K562 (cell line): ENCODE measurements around the gene SIGLEC14. TPM values are rescaled to one million over a fixed set of nuclear protein-coding genes. Genes with fewer than 3 reads are reported as not detected.

Source experiments
- microRNA counts: library from miRNA; unstranded; fragments of <30 nt; microRNA quantifications from one replicate; lab custom pipeline; 2016
- microRNA-seq: library from miRNA; unstranded; fragments of <30 nt; microRNA quantifications from one replicate; pipeline ENCODE4, GENCODE V29; 2018; ENCODE audit warnings: borderline microRNAs expressed
- polyA plus RNA-seq, 8 experiments: library from polyadenylated mRNA; depleted of rRNA in 4 of 8; stranded (reverse) in 5 of 8; unstranded in 3 of 8; fragments of >200 nt; fragmentation: Nextera tagmentation in 2 of 8; fragmentation: Illumina TruSeq in 1 of 8; extraction: Ambion mirVana in 2 of 8; extraction: Trizol in 1 of 8; gene quantifications; 2 replicates each; pipeline versions ENCODE4 v1.2.1 to v1.2.3, GENCODE V29; 2011 to 2014; ENCODE audit warnings: inconsistent platforms in 1 of 8, missing spikeins in 1 of 8
- small RNA-seq: library from RNA; depleted of rRNA; stranded (forward); fragments of <200 nt; gene quantifications from one replicate; pipeline ENCODE3, GENCODE V24; 2014
- total RNA-seq, 7 experiments: library from RNA; depleted of rRNA in 6 of 7; stranded (reverse); fragments of >200 nt in 6 of 7; fragmentation: Illumina TruSeq in 2 of 7; extraction: Trizol in 2 of 7; gene quantifications; 2 replicates each; pipeline versions ENCODE4 v1.2.1 to v1.2.3, GENCODE V29; 2011 to 2021; ENCODE audit warnings: low replicate concordance in 1 of 7

Gene SIGLEC14
- total and polyA plus RNA-seq, 9 of the 15 experiments (the other 6 are each of a cell fraction or from before 2014, with no cell fraction given) = not detected

MicroRNAs encoded within 50 kb of the gene (microRNA counts, 767-probe panel; counts per million panel counts)
- 4,849 counts per million, percentile 87 among the panel's probes with 10 or more counts for microRNA hsa-let-7e-5p (lab: Ali Mortazavi, UCI)
- microRNA hsa-miR-125a-3p (lab: Ali Mortazavi, UCI) = 1,139 counts per million, percentile 25 among the panel's probes with 10 or more counts
- microRNA hsa-miR-125a-5p (lab: Ali Mortazavi, UCI) = 6,283 counts per million, percentile 95 among the panel's probes with 10 or more counts
- microRNA hsa-miR-99b-5p (lab: Ali Mortazavi, UCI) = 5,029 counts per million, percentile 90 among the panel's probes with 10 or more counts

Small RNA genes lying within 50 kb of the gene (microRNA-seq; reads per million reads assigned to microRNA genes)
- gene MIR125A (564 reads per million, percentile 89 among the genes with 10 or more reads in this experiment), gene MIR99B (3,740 reads per million, percentile 97 among the genes with 10 or more reads in this experiment), gene MIRLET7E (187 reads per million, percentile 84 among the genes with 10 or more reads in this experiment)

Small RNA genes lying within 50 kb of the gene (small RNA-seq; reads per million reads assigned to genes)
- gene AC018755.2 (not detected), gene MIR125A (not detected), gene MIR99B (0.11 reads per million), gene MIRLET7E (not detected)

Other genes starting within 250 kb of the SIGLEC14 start
Only the 7 nearest of the 13 such genes appear.
- 1.00 and 1.0 TPM in 2 replicates for gene SIGLEC6, start 115.2 kb downstream of the SIGLEC14 start, total RNA-seq (2014; rRNA removed)
- 0.73 TPM in 2 replicates for gene SIGLEC6, start 115.2 kb downstream of the SIGLEC14 start, total RNA-seq (2014; rRNA removed; fragmentation: Illumina TruSeq; extraction: Trizol)
- 17.5 and 21.9 TPM in 2 replicates for gene SIGLEC6, start 115.2 kb downstream of the SIGLEC14 start, total RNA-seq (2015; rRNA removed; fragmentation: Illumina TruSeq; extraction: Trizol)
- gene SIGLEC6, start 115.2 kb downstream of the SIGLEC14 start, total RNA-seq (2021) = 0.58 and 0.71 TPM in 2 replicates
- 0.57 and 1.8 TPM in 2 replicates for gene SIGLEC6, start 115.2 kb downstream of the SIGLEC14 start, polyA plus RNA-seq (2011; rRNA removed)
- gene SIGLEC6, start 115.2 kb downstream of the SIGLEC14 start, polyA plus RNA-seq (2014; fragmentation: Illumina TruSeq; extraction: Trizol) = 0.59 and 0.65 TPM in 2 replicates
- gene SIGLEC6, start 115.2 kb downstream of the SIGLEC14 start, polyA plus RNA-seq (2014; fragmentation: Nextera tagmentation; extraction: Ambion mirVana) = under 1 TPM; 0.03 to 0.13 TPM
- 0.77 and 0.81 TPM in 2 replicates for gene SIGLEC6, start 115.2 kb downstream of the SIGLEC14 start, polyA plus RNA-seq (2014; rRNA removed)
- gene ZNF175, start 75.5 kb downstream of the SIGLEC14 start, total RNA-seq (2014; rRNA removed) = 5.8 and 6.6 TPM in 2 replicates
- 19.0 and 22.1 TPM in 2 replicates for gene ZNF175, start 75.5 kb downstream of the SIGLEC14 start, total RNA-seq (2014; rRNA removed; fragmentation: Illumina TruSeq; extraction: Trizol)
- gene ZNF175, start 75.5 kb downstream of the SIGLEC14 start, total RNA-seq (2015; rRNA removed; fragmentation: Illumina TruSeq; extraction: Trizol) = 13.9 and 14.0 TPM in 2 replicates
- gene ZNF175, start 75.5 kb downstream of the SIGLEC14 start, total RNA-seq (2021) = 19.5 and 23.7 TPM in 2 replicates
- gene ZNF175, start 75.5 kb downstream of the SIGLEC14 start, polyA plus RNA-seq (2011; rRNA removed) = 37.1 and 37.9 TPM in 2 replicates
- gene ZNF175, start 75.5 kb downstream of the SIGLEC14 start, polyA plus RNA-seq (2014; fragmentation: Illumina TruSeq; extraction: Trizol) = 17.5 and 21.4 TPM in 2 replicates
- gene ZNF175, start 75.5 kb downstream of the SIGLEC14 start, polyA plus RNA-seq (2014; fragmentation: Nextera tagmentation; extraction: Ambion mirVana) = 1 to 10 TPM; 3.7 to 4.4 TPM
- 11.1 and 12.8 TPM in 2 replicates for gene ZNF175, start 75.5 kb downstream of the SIGLEC14 start, polyA plus RNA-seq (2014; rRNA removed)
- not detected in 2 replicates for gene SIGLEC5, start 16.4 kb downstream of the SIGLEC14 start, total RNA-seq (2014; rRNA removed)
- gene SIGLEC5, start 16.4 kb downstream of the SIGLEC14 start, total RNA-seq (2014; rRNA removed; fragmentation: Illumina TruSeq; extraction: Trizol) = not detected in 2 replicates
- 0.14 TPM in 1 of 2 replicates, not detected in the other for gene SIGLEC5, start 16.4 kb downstream of the SIGLEC14 start, total RNA-seq (2015; rRNA removed; fragmentation: Illumina TruSeq; extraction: Trizol)
- not detected in 2 replicates for gene SIGLEC5, start 16.4 kb downstream of the SIGLEC14 start, total RNA-seq (2021)
- gene SIGLEC5, start 16.4 kb downstream of the SIGLEC14 start, polyA plus RNA-seq (2011; rRNA removed) = not detected in 2 replicates
- gene SIGLEC5, start 16.4 kb downstream of the SIGLEC14 start, polyA plus RNA-seq (2014; fragmentation: Illumina TruSeq; extraction: Trizol) = not detected in 2 replicates
- gene SIGLEC5, start 16.4 kb downstream of the SIGLEC14 start, polyA plus RNA-seq (2014; fragmentation: Nextera tagmentation; extraction: Ambion mirVana) = not detected
- gene SIGLEC5, start 16.4 kb downstream of the SIGLEC14 start, polyA plus RNA-seq (2014; rRNA removed) = not detected in 2 replicates
- 11.4 and 15.6 TPM in 2 replicates for gene SPACA6, start 46.5 kb upstream of the SIGLEC14 start, total RNA-seq (2014; rRNA removed)
- gene SPACA6, start 46.5 kb upstream of the SIGLEC14 start, total RNA-seq (2014; rRNA removed; fragmentation: Illumina TruSeq; extraction: Trizol) = 3.0 and 3.4 TPM in 2 replicates
- gene SPACA6, start 46.5 kb upstream of the SIGLEC14 start, total RNA-seq (2015; rRNA removed; fragmentation: Illumina TruSeq; extraction: Trizol) = 5.8 TPM in 2 replicates
- gene SPACA6, start 46.5 kb upstream of the SIGLEC14 start, total RNA-seq (2021) = 14.2 and 16.2 TPM in 2 replicates
- gene SPACA6, start 46.5 kb upstream of the SIGLEC14 start, polyA plus RNA-seq (2011; rRNA removed) = 7.3 and 10.9 TPM in 2 replicates
- 5.9 and 6.2 TPM in 2 replicates for gene SPACA6, start 46.5 kb upstream of the SIGLEC14 start, polyA plus RNA-seq (2014; fragmentation: Illumina TruSeq; extraction: Trizol)
- 1 to 10 TPM; 1.3 to 1.4 TPM for gene SPACA6, start 46.5 kb upstream of the SIGLEC14 start, polyA plus RNA-seq (2014; fragmentation: Nextera tagmentation; extraction: Ambion mirVana)
- gene SPACA6, start 46.5 kb upstream of the SIGLEC14 start, polyA plus RNA-seq (2014; rRNA removed) = 17.3 and 27.0 TPM in 2 replicates
- not detected in 2 replicates for gene HAS1, start 77.2 kb upstream of the SIGLEC14 start, total RNA-seq (2014; rRNA removed)
- not detected in 2 replicates for gene HAS1, start 77.2 kb upstream of the SIGLEC14 start, total RNA-seq (2014; rRNA removed; fragmentation: Illumina TruSeq; extraction: Trizol)
- gene HAS1, start 77.2 kb upstream of the SIGLEC14 start, total RNA-seq (2015; rRNA removed; fragmentation: Illumina TruSeq; extraction: Trizol) = 0.08 TPM in 1 of 2 replicates, not detected in the other
- gene HAS1, start 77.2 kb upstream of the SIGLEC14 start, total RNA-seq (2021) = 0.09 and 0.18 TPM in 2 replicates
- 0.22 and 0.27 TPM in 2 replicates for gene HAS1, start 77.2 kb upstream of the SIGLEC14 start, polyA plus RNA-seq (2011; rRNA removed)
- gene HAS1, start 77.2 kb upstream of the SIGLEC14 start, polyA plus RNA-seq (2014; fragmentation: Illumina TruSeq; extraction: Trizol) = not detected in 2 replicates
- gene HAS1, start 77.2 kb upstream of the SIGLEC14 start, polyA plus RNA-seq (2014; fragmentation: Nextera tagmentation; extraction: Ambion mirVana) = not detected
- 0.05 TPM in 1 of 2 replicates, not detected in the other for gene HAS1, start 77.2 kb upstream of the SIGLEC14 start, polyA plus RNA-seq (2014; rRNA removed)
- gene FPR1, start 105.1 kb upstream of the SIGLEC14 start, total RNA-seq (2014; rRNA removed) = not detected in 2 replicates
- not detected in 2 replicates for gene FPR1, start 105.1 kb upstream of the SIGLEC14 start, total RNA-seq (2014; rRNA removed; fragmentation: Illumina TruSeq; extraction: Trizol)
- gene FPR1, start 105.1 kb upstream of the SIGLEC14 start, total RNA-seq (2015; rRNA removed; fragmentation: Illumina TruSeq; extraction: Trizol) = 0.25 TPM in 1 of 2 replicates, not detected in the other
- gene FPR1, start 105.1 kb upstream of the SIGLEC14 start, total RNA-seq (2021) = 0.18 TPM in 1 of 2 replicates, not detected in the other
- gene FPR1, start 105.1 kb upstream of the SIGLEC14 start, polyA plus RNA-seq (2011; rRNA removed) = 0.04 TPM in 1 of 2 replicates, not detected in the other
- 0.06 and 0.12 TPM in 2 replicates for gene FPR1, start 105.1 kb upstream of the SIGLEC14 start, polyA plus RNA-seq (2014; fragmentation: Illumina TruSeq; extraction: Trizol)
- under 1 TPM; 0.10 to 0.14 TPM for gene FPR1, start 105.1 kb upstream of the SIGLEC14 start, polyA plus RNA-seq (2014; fragmentation: Nextera tagmentation; extraction: Ambion mirVana)
- gene FPR1, start 105.1 kb upstream of the SIGLEC14 start, polyA plus RNA-seq (2014; rRNA removed) = 1.7 TPM in 1 of 2 replicates, not detected in the other
- not detected in 2 replicates for gene FPR2, start 114.4 kb upstream of the SIGLEC14 start, total RNA-seq (2014; rRNA removed)
- not detected in 2 replicates for gene FPR2, start 114.4 kb upstream of the SIGLEC14 start, total RNA-seq (2014; rRNA removed; fragmentation: Illumina TruSeq; extraction: Trizol)
- gene FPR2, start 114.4 kb upstream of the SIGLEC14 start, total RNA-seq (2015; rRNA removed; fragmentation: Illumina TruSeq; extraction: Trizol) = not detected in 2 replicates
- gene FPR2, start 114.4 kb upstream of the SIGLEC14 start, total RNA-seq (2021) = not detected in 2 replicates
- gene FPR2, start 114.4 kb upstream of the SIGLEC14 start, polyA plus RNA-seq (2011; rRNA removed) = not detected in 2 replicates
- not detected in 2 replicates for gene FPR2, start 114.4 kb upstream of the SIGLEC14 start, polyA plus RNA-seq (2014; fragmentation: Illumina TruSeq; extraction: Trizol)
- under 1 TPM; 0.03 to 0.07 TPM for gene FPR2, start 114.4 kb upstream of the SIGLEC14 start, polyA plus RNA-seq (2014; fragmentation: Nextera tagmentation; extraction: Ambion mirVana)
- 0.15 and 0.19 TPM in 2 replicates for gene FPR2, start 114.4 kb upstream of the SIGLEC14 start, polyA plus RNA-seq (2014; rRNA removed)